Caco-2 (cell line): ENCODE measurements around the gene CYP11A1. TPM values are rescaled to one million over a fixed set of nuclear protein-coding genes. Genes with fewer than 3 reads are reported as not detected.

Experiments used
- BruUV-seq: library from RNA; stranded (reverse); fragments of 400-500 nt; replicated peaks from 2 replicates; lab custom pipeline; 2021; lab: Mats Ljungman, UMichigan
- CTCF ChIA-PET: fragments of 300-600 bp; sonication (Branson Sonifier 250); formaldehyde crosslinking; loops from one replicate; lab custom pipeline; 2022; ENCODE audit warnings: antibody characterized with exemption; lab: Charles Lee
- POLR2A ChIA-PET: fragments of 300-600 bp; sonication (Branson Sonifier 250); formaldehyde crosslinking; loops from one replicate; lab custom pipeline; 2022; ENCODE audit warnings: antibody characterized with exemption; lab: Charles Lee
- DNase-seq, 2 experiments: peaks; one replicate each; pipeline versions ENCODE4 v3.0.0 to v3.0.0-alpha.2; 2020 to 2022
- H3K27me3 ChIP-seq: replicated peaks from 2 replicates; pipeline ENCODE4 v1.6.0; 2011; ENCODE audit warnings: low read length; ENCODE audit not compliant: control insufficient read depth, insufficient read depth
- H3K36me3 ChIP-seq: 2 replicates; pipeline ENCODE4 v1.5.1; 2011; ENCODE audit warnings: low read length; ENCODE audit not compliant: control insufficient read depth, insufficient read depth
- H3K4me1 ChIP-seq: fragments of 250-450 bp; sonication (Bioruptor Pico); 2 replicates; pipeline ENCODE4 v1.5.1; 2020; ENCODE audit warnings: mild to moderate bottlenecking
- H3K4me3 ChIP-seq: 2 replicates; pipeline ENCODE4 v1.5.1; 2011; ENCODE audit warnings: low read depth, mild to moderate bottlenecking, control low read depth, low read length
- H3K9me3 ChIP-seq: fragments of 250-450 bp; sonication (Bioruptor Pico); 2 replicates; pipeline ENCODE4 v1.5.1; 2020; ENCODE audit warnings: mild to moderate bottlenecking, moderate library complexity
- H3K27ac Mint-ChIP-seq: one replicate; pipeline ENCODE4 v1.8.0; 2022; ENCODE audit warnings: mixed read lengths; ENCODE audit not compliant: unreplicated experiment
- H3K27me3 Mint-ChIP-seq: one replicate; pipeline ENCODE4 v1.8.0; 2022; ENCODE audit warnings: mixed read lengths; ENCODE audit not compliant: insufficient read depth, unreplicated experiment
- H3K36me3 Mint-ChIP-seq: one replicate; pipeline ENCODE4 v1.8.0; 2022; ENCODE audit warnings: mild to moderate bottlenecking, mixed read lengths; ENCODE audit not compliant: insufficient read depth, unreplicated experiment
- H3K4me1 Mint-ChIP-seq: one replicate; pipeline ENCODE4 v1.8.0; 2022; ENCODE audit warnings: low read depth, mixed read lengths; ENCODE audit not compliant: unreplicated experiment
- H3K4me3 Mint-ChIP-seq: one replicate; pipeline ENCODE4 v1.8.0; 2022; ENCODE audit warnings: mild to moderate bottlenecking, moderate library complexity, mixed read lengths; ENCODE audit not compliant: unreplicated experiment
- H3K9me3 Mint-ChIP-seq: one replicate; pipeline ENCODE4 v1.8.0; 2022; ENCODE audit warnings: mixed read lengths; ENCODE audit not compliant: unreplicated experiment
- CTCF ChIP-seq, 2 experiments: fragments of 200-600 bp in 1 of 2; IDR thresholded peaks; 1 replicate in 1 of 2; 2 replicates in 1 of 2; pipeline versions ENCODE4 v1.5.1 to v1.8.0; 2011 to 2022; ENCODE audit warnings: antibody characterized with exemption in 1 of 2, control low read depth in 1 of 2, inconsistent platforms in 1 of 2, low read depth in 1 of 2, low read length in 1 of 2, mild to moderate bottlenecking in 1 of 2, moderate library complexity in 1 of 2; ENCODE audit not compliant: insufficient read depth in 1 of 2, severe bottlenecking in 1 of 2, unreplicated experiment in 1 of 2
- intact Hi-C: fragments of 100-400 bp; cut with micrococcal nuclease; formaldehyde crosslinking; loops from one replicate; pipeline ENCODE4 v1.10.0; 2022; ENCODE audit not compliant: unreplicated experiment
- total RNA-seq: library from RNA; stranded (reverse); gene quantifications from 2 replicates; pipeline ENCODE4 v1.2.3, GENCODE V29; 2022

CYP11A1 gene
- total RNA-seq, 1 experiment from 2014 or later: not detected

GRCh38 chr15:74388363-74388951, 21.0 kb upstream of the CYP11A1 start:
- Mint-ChIP-seq H3K27me3 (no peaks in the 10 kb centered on the region), H3K27ac (peak overlapping the region; percentile 88), H3K4me1 (peaks cover 36% of the 10 kb centered on the region), H3K9me3 (no peaks in the 10 kb centered on the region), H3K4me3 (peak overlapping the region; percentile 52), H3K36me3 (peaks cover 14% of the 10 kb centered on the region)
- H3K4me3 ChIP-seq: no peak overlapping the region
- no peaks in the 10 kb centered on the region for H3K9me3 ChIP-seq
- H3K27me3 ChIP-seq: no peaks in the 10 kb centered on the region
- ChIA-PET CTCF (interaction anchor here (0.8 to 2.3 kb wide), 4 partner anchors 13 to 94 kb away, joined by 3 to 7 read pairs (median 4); no protein-coding TSS in a partner anchor), POLR2A (interaction anchor here (0.5 to 1.2 kb wide), 2 partner anchors 152 to 482 kb away, joined by 3 read pairs; no protein-coding TSS in a partner anchor)
- no peaks in the 10 kb centered on the region for H3K36me3 ChIP-seq
- DNase-seq: no peak
- TF ChIP-seq CTCF (IDR thresholded peaks at IDR 0.05; ENCODE audit: insufficient read depth in 1 of 2, low read depth in 1 of 2, low read length in 1 of 2, severe bottlenecking in 1 of 2, unreplicated experiment in 1 of 2): no peak
- H3K4me1 ChIP-seq: peaks cover 77% of the 10 kb centered on the region
- intact Hi-C loops: loop anchor here (2.0 kb wide), 1 partner anchor 72 kb away; the partner anchor contains the start of gene UBL7
- no TSS peak for BruUV-seq

GRCh38 chr15:74387621-74388362, 20.3 kb upstream of the CYP11A1 start:
- Mint-ChIP-seq H3K27ac (peak overlapping the region; percentile 88), H3K4me3 (no peak overlapping the region), H3K9me3 (no peaks in the 10 kb centered on the region), H3K4me1 (peaks cover 33% of the 10 kb centered on the region), H3K36me3 (peaks cover 14% of the 10 kb centered on the region), H3K27me3 (no peaks in the 10 kb centered on the region)
- ChIA-PET POLR2A (interaction anchor here (1.2 kb wide), 1 partner anchor 153 kb away, joined by 3 read pairs; no protein-coding TSS in a partner anchor), CTCF (interaction anchor here (2.3 kb wide), 1 partner anchor 14 kb away, joined by 7 read pairs; no protein-coding TSS in a partner anchor)
- no peaks in the 10 kb centered on the region for H3K27me3 ChIP-seq
- no peak overlapping the region for H3K4me3 ChIP-seq
- TF ChIP-seq CTCF (IDR thresholded peaks at IDR 0.05; ENCODE audit: insufficient read depth in 1 of 2, low read depth in 1 of 2, low read length in 1 of 2, severe bottlenecking in 1 of 2, unreplicated experiment in 1 of 2): no peak
- H3K4me1 ChIP-seq: peaks cover 80% of the 10 kb centered on the region
- intact Hi-C loops: loop anchor here (2.0 kb wide), 1 partner anchor 73 kb away; the partner anchor contains the start of gene UBL7
- no peaks in the 10 kb centered on the region for H3K36me3 ChIP-seq
- BruUV-seq: no TSS peak
- peak; percentile 68 to 88 for DNase-seq
- H3K9me3 ChIP-seq: no peaks in the 10 kb centered on the region

- Mint-ChIP-seq H3K4me3 (no peak overlapping the region), H3K9me3 (no peaks in the 10 kb centered on the region), H3K27me3 (no peaks in the 10 kb centered on the region), H3K36me3 (peaks cover 14% of the 10 kb centered on the region), H3K27ac (peak overlapping the region; percentile 88), H3K4me1 (peaks cover 29% of the 10 kb centered on the region)
- ChIA-PET POLR2A (no interaction called here), CTCF (no interaction called here)
- Histone ChIP-seq H3K9me3 (no peaks in the 10 kb centered on the region), H3K36me3 (no peaks in the 10 kb centered on the region), H3K27me3 (no peaks in the 10 kb centered on the region), H3K4me1 (peaks cover 87% of the 10 kb centered on the region), H3K4me3 (no peak overlapping the region)
- BruUV-seq: no TSS peak
- TF ChIP-seq CTCF (IDR thresholded peaks at IDR 0.05; ENCODE audit: insufficient read depth in 1 of 2, low read depth in 1 of 2, low read length in 1 of 2, severe bottlenecking in 1 of 2, unreplicated experiment in 1 of 2): no peak
- intact Hi-C loops: no loop called here
- no peak for DNase-seq
Observed at GRCh38 chr15:74387141-74387541, 19.7 kb upstream of the CYP11A1 start.
